Thyroid gland (tissue), 4 donors: Measurements from ENCODE around the gene BTNL9. TPM values are rescaled to one million over a fixed set of nuclear protein-coding genes. Genes with fewer than 3 reads are reported as not detected.

ENCODE experiments used
- microRNA-seq: library from miRNA; unstranded; fragments of <30 nt; microRNA quantifications from one replicate; pipeline ENCODE4, GENCODE V29; 2016
- small RNA-seq: library from RNA; depleted of rRNA; stranded (forward); fragments of <200 nt; gene quantifications from one replicate; pipeline ENCODE3, GENCODE V24; 2016
- total RNA-seq, 4 donors: library from RNA; depleted of rRNA; stranded (reverse); fragments of >200 nt; gene quantifications; one replicate each; pipeline ENCODE4 v1.2.3, GENCODE V29; 2016

Gene BTNL9
- total RNA-seq, 4 donors from 2014 or later: 12.9 to 77.1 (median 34.3) TPM

Small RNA genes lying within 50 kb of the gene (microRNA-seq; reads per million reads assigned to microRNA genes)
- gene MIR8089: not detected

Small RNA genes lying within 50 kb of the gene (small RNA-seq; reads per million reads assigned to genes)
- gene MIR8089 (not detected), gene RNU6-1036P (not detected)

Other genes with a start within 250 kb of the BTNL9 start
- 100 to 1,000 TPM; 155 to 283 (median 200) TPM for gene MGAT1, start 237.5 kb upstream of the BTNL9 start, total RNA-seq
- gene ZFP62, start 179.0 kb upstream of the BTNL9 start, total RNA-seq: 10 to 100 TPM; 41.1 to 58.9 (median 47.3) TPM
- gene BTNL8, start 141.1 kb upstream of the BTNL9 start, total RNA-seq: 1 to 10 TPM in 3 of 4 donors, under 1 TPM in 1; 0.89 to 7.1 (median 2.8) TPM
- gene BTNL3, start 51.4 kb upstream of the BTNL9 start, total RNA-seq: under 1 TPM in 1 of 4 donors, not detected in 3; 0.50 TPM
- gene OR2V1, start 90.9 kb downstream of the BTNL9 start, total RNA-seq: not detected
- not detected for gene OR2V2, start 107.3 kb downstream of the BTNL9 start, total RNA-seq
- 10 to 100 TPM; 12.3 to 14.2 (median 13.0) TPM for gene TRIM7, start 164.9 kb downstream of the BTNL9 start, total RNA-seq
- 10 to 100 TPM; 18.8 to 31.1 (median 22.8) TPM for gene TRIM41, start 183.0 kb downstream of the BTNL9 start, total RNA-seq
- gene RACK1, start 203.6 kb downstream of the BTNL9 start, total RNA-seq: 1,000 to 10,000 TPM; 2,254 to 3,332 (median 2,569) TPM
- gene TRIM52, start 220.9 kb downstream of the BTNL9 start, total RNA-seq: 10 to 100 TPM; 14.8 to 30.8 (median 23.8) TPM